HFF-Myc (cell line): ENCODE results near the gene TAF1B.

ENCODE experiments used
- DNase-seq: peaks from one replicate; pipeline ENCODE4 v3.0.0-alpha.2; 2011; ENCODE audit warnings: low read depth; ENCODE audit errors: extremely low read depth
- H3K4me3 ChIP-seq: replicated peaks from 2 replicates; pipeline ENCODE4 v1.5.1; 2011; ENCODE audit warnings: low read depth, mild to moderate bottlenecking, control low read depth, low read length
- TF ChIP-seq, protein P1 (sequence below): IDR thresholded peaks from 2 replicates; pipeline ENCODE4 v1.5.1; 2012; ENCODE audit warnings: mild to moderate bottlenecking, low read depth, low read length, control low read depth; ENCODE audit errors: missing control alignments

The TAF1B gene

DNA sequence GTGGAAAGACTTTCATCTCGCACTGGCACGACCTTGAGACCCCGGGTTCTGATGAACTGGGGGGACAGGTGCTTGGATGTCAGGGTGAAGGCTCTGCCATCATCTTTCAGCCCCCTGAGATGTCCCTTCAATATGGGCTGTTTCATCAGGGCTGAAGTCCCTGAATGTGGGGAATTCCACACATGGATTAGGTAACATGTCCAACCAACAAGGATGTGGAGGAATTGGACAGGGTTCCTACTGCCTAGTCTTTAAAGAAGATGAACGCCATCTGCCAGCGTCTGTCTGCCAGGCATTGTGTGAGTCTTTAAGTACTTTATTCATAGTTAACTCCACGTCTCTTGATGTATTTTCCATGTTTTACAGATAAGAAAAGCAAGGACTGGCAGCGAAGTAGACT, 102.3 kb downstream of the TAF1B start:
- TF ChIP-seq, protein P1, sequence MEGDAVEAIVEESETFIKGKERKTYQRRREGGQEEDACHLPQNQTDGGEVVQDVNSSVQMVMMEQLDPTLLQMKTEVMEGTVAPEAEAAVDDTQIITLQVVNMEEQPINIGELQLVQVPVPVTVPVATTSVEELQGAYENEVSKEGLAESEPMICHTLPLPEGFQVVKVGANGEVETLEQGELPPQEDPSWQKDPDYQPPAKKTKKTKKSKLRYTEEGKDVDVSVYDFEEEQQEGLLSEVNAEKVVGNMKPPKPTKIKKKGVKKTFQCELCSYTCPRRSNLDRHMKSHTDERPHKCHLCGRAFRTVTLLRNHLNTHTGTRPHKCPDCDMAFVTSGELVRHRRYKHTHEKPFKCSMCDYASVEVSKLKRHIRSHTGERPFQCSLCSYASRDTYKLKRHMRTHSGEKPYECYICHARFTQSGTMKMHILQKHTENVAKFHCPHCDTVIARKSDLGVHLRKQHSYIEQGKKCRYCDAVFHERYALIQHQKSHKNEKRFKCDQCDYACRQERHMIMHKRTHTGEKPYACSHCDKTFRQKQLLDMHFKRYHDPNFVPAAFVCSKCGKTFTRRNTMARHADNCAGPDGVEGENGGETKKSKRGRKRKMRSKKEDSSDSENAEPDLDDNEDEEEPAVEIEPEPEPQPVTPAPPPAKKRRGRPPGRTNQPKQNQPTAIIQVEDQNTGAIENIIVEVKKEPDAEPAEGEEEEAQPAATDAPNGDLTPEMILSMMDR: no peak
- no peak overlapping the region for H3K4me3 ChIP-seq
- no peak for DNase-seq

DNA sequence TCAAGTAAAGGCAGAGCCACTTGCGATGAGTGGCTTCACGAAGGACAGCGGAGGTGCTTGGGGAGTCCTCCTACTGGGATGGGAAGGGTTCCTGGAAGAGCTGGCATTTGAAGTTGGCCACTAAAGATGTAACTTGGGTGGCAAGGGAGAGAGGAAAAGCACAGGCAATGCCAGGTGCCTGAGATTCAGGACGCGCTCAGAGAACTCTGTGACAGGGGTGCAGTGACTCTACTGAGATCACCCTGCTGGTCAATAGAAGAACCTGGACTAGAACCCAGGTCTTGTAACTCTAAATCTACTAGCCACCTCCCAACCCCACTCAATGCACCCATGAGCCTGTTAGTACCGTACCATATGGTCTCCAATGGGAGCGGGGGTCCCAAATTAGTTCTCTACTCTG, 102.8 kb downstream of the TAF1B start:
- H3K4me3 ChIP-seq: no peak overlapping the region
- DNase-seq: no peak
- TF ChIP-seq, protein P1: no peak

DNA sequence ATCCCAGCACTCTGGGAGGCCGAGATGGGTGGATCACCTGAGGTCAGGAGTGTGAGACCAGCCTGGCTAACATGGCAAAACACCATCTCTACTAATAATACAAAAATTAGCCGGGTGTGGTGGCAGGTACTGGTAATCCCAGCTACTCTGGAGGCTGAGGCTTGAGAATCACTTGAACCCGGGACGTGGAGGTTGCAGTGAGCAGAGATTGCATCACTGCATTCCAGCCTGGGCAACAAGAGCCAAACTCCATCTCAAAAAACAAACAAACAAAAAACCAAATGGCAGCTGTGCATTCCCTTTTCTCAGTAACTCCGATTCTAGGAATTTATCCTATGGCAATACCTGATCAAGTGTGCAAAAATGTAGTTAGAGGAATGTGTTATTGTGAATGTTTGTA, 103.5 kb downstream of the TAF1B start:
- no peak for DNase-seq
- no peak overlapping the region for H3K4me3 ChIP-seq
- TF ChIP-seq, protein P1: no peak

DNA sequence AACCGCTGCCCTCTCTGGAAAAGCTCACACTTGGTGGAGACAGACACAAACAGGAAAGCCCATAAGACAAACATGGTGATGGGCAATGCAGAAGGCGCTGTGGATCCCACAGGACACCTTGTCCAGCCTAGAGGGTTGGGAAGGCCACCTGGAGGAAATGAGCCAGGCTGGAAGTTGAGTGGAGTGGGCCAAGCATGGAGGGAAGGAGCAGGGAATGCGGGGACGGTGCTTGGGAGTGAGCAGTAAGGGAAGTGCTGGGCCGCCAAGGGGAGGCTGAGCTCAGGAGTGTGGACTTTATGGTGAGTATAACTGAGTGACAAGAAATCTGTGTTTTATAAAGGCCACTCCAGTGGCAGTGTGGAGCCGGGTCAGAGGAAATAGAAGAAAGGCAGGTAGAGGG, 105.4 kb downstream of the TAF1B start:
- no peak for DNase-seq
- no peak overlapping the region for H3K4me3 ChIP-seq
- TF ChIP-seq, protein P1: no peak

DNA sequence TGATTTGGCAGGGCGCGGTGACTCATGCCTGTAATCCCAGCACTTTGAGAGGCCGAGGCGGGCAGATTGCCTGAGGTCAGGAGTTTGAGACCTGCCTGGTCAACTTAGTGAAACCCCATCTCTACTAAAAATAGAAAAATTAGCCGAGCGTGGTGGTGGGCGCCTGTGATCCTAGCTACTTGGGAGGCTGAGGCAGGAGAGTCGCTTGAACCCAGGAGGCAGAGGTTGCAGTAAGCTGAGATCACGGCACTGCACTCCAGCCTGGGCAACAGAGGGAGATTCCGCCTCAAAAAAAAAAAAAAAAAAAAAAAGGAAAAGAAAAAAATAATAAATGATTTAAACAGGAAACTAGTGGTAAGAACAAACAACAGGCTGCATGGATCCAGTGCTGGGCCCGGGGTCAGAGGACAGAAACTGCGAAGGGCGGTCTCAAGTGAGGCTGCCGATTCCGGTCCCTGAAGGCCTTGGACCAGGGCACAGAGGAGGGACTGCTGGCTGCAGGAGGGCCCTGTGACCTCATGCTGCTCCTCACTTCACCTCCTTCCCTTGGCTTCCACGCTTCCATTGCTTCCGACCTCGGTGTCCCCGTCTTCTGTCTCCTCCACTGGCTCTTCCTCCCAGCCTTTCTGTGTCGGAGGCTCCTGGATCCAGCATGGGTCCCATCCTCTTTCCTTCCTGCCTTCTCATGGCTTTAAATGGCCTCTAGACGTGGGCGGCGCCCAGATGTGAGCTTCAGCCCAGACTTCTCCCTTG, 106.1 kb downstream of the TAF1B start:
- no peak overlapping the region for H3K4me3 ChIP-seq
- no peak for DNase-seq
- TF ChIP-seq, protein P1: no peak

DNA sequence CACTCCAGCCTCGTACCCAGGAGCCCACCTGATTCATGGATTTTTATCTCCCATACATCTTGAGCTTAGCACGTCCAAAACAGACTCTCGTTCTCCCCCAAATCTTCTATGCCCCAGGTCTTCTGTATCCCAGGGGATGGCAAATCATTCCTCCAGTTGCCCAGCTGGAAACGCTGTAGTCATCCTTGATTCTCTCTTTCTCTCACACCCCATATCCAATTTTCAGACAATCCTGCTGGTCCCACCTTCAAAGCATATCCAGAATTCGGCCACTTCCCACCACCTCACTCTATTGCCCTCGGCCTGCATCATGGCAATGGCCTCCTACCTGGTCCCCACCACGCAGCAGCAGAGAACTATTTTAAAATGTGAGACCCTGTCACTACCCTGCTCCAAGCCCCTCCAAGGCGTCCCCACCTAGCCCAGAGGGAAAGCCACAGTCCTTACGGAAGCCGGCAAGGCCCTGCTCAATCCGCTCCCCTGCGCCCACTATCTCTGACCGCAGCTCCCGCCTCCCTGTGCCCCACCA, 106.8 kb downstream of the TAF1B start:
- TF ChIP-seq, protein P1: no peak
- DNase-seq: no peak
- H3K4me3 ChIP-seq: no peak overlapping the region
